Measurements from ENCODE around the gene MEF2C.
"Not testable (repeated sequence)": the region's sequence is repeated elsewhere in the genome, so short reads cannot be mapped to it uniquely, and the experiment has no call there.

MEF2C gene

GRCh38 chr5:88816195-88816594 is 66.8 kb downstream of the MEF2C start:
- intact Hi-C loops (cut with DNase I), result no loop called here
- no peak for DNase-seq

GRCh38 chr5:88815050-88815789 is 67.8 kb downstream of the MEF2C start:
- DNase-seq, result no peak
- intact Hi-C loops (cut with DNase I), result no loop called here

GRCh38 chr5:88813805-88814575 is 69.0 kb downstream of the MEF2C start:
- peak in 36 of 42 donors; percentile 7 to 68 (median 36) for DNase-seq
- intact Hi-C loops (cut with DNase I), result no loop called here

GRCh38 chr5:88813244-88813643 is 69.7 kb downstream of the MEF2C start:
- no peak for DNase-seq
- intact Hi-C loops (cut with DNase I), result no loop called here

DNA sequence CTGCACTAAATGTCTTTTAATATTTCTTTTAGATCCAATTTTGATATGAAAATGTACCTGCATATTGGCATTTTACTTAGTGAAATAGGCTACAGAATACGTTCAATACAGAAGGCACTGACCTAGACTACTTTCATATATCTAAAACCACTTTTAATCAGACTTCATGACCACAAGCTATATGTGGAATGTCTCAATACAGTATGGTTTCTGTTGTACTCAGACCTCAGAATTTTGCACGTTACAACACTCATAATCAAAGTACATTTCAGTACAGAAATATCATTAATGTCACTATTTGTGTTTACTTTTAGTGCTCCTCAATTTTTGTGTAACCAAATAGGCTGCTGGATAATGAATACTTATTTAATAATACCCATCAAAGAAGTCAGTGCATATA is 74.8 kb downstream of the MEF2C start:
- intact Hi-C loops (cut with DNase I), result no loop called here
- no peak for DNase-seq

GRCh38 chr5:88807327-88807726 is 75.7 kb downstream of the MEF2C start:
- intact Hi-C loops (cut with DNase I), result no loop called here
- DNase-seq, result no peak

DNA sequence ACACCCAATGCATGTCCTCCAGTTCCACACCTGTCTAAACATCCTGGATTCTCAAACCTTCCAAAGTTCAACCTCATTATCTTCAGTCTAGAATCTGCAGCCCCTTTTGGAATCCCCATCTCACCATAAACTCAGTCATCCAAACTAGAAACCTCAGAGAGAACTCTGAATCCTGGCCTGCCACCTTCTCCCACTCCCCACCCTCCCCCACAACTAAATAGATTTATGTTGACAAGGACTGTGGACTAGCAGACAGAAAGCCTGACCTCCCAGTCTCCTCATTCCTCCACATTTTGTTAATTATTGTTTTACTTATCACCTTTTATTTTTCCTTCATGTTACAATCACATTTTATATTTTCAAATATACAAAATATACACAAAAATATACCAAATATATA is 76.6 kb downstream of the MEF2C start:
- DNase-seq, result no peak
- intact Hi-C loops (cut with DNase I), result no loop called here

DNA sequence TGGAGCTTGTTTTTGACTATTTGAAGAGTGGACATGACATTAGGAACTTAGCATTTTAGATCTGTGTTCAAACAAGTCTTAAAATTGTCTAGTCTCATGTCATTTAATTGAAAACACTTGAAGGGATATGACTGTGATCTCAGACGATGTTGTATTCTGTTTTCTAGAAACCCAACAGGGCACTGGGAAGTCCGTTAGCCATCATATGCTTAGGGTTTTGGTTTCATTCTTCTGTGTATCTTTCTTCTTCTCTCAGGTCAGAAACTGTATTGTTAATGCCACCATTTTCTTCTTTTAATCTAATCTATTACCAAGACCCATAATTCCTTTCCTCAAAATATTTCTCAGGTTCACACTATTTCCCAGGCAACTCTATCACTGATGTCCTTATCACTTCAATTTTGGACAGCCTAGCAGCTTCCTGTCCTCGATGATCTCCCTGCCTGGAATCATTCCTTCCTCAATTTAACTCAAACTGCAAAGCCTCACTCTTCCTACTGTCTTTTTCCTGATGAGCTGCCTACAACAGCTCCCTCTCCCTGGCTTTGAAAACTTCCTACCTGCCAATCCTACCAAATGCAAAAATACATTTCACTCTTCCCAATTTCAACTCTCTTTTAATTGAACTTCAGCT is 77.7 kb downstream of the MEF2C start:
- no peak for DNase-seq
- intact Hi-C loops (cut with DNase I), result no loop called here

- intact Hi-C loops (cut with DNase I), result no loop called here
- no peak for DNase-seq
These were observed 78.5 kb downstream of the MEF2C start for GRCh38 chr5:88804444-88804843.

DNA sequence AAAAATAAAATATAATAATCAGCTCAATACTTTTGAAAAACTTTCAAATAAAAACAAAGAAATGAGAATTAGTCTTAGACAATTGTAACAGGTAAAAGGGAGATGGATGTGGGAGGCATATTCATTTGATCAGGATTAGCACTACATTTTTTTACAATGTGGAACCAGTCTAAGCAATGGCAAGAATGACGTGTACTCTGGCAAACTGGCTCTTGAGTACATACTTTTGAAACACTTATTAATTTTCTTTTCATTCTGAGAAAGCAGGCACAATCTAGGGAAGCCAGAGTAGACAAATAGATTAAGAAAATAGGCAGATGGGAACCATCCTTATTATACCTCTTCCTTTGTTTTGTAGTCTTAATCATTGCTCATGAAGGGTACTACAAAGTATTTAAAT is 79.7 kb downstream of the MEF2C start:
- intact Hi-C loops (cut with DNase I), result no loop called here
- no peak for DNase-seq

DNA sequence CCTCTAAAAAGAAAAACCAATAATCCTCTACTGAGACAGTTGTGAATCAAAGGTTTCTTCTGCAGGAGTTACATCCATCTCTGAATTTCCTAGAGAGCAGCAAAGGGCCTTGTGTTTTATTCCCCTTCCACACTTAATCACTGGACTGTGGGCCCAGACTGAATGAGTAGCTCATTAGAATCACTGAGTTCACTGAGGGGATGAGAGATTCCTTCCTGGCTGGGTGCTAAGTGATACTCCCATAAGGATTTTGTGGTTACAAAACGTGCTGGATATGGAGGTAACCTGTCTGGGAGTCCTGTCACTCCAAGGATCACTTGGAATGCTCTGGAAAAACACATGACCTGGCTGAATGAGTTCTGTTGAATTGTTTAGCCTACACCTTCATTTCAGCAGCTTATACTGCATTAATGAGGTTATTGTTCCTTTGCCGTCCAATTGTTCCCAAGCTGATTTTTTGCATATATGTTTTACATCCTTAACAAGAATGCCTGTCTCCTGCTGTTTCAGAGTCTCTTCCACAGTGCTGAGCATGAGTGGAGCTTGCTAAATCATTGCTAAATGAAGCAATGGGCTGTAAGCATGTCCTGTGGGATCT is 82.9 kb downstream of the MEF2C start:
- intact Hi-C loops (cut with DNase I), result no loop called here
- DNase-seq, result no peak

GRCh38 chr5:88798933-88799332 is 84.1 kb downstream of the MEF2C start:
- DNase-seq; intact Hi-C loops (cut with DNase I): not testable (repeated sequence)

DNA sequence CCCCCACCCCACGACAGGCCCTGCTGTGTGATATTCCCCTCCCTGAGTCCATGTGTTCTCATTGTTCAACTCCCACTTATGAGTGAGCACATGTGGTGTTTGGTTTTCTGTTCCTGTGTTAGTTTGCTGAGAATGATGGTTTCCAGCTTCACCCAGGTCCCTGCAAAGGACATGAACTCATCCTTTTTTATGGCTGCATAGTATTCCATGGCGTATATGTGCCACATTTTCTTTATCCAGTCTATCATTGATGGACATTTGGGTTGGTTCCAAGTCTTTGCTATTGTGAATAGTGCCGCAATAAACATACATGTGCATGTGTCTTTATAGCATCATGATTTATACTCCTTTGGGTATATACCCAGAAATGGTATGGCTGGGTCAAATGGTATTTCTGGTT is 89.2 kb downstream of the MEF2C start:
- intact Hi-C loops (cut with DNase I); DNase-seq: not testable (repeated sequence)

GRCh38 chr5:88792144-88792840 is 90.7 kb downstream of the MEF2C start:
- no peak for DNase-seq
- intact Hi-C loops (cut with DNase I), result no loop called here

DNA sequence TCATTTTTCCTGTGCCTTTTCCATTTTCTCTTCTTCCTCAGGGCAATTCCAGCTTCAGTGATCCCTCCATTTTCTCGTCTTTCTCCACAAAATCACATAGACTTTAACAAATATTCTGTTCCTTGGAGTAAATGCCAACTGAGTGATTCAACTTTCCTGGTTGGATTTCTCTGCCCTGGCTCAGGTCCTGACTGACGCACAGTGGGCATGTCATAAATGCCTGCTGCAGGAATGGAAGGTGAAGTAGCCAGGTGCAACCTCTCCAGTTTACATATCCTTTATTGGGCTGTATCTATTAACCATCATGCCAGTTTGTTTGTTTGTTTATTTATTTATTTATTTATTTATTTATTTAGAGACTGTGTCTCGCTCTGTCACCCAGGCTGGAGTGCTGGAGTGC is 95.1 kb downstream of the MEF2C start:
- intact Hi-C loops (cut with DNase I), result no loop called here
- no peak for DNase-seq

GRCh38 chr5:88786789-88787188 is 96.2 kb downstream of the MEF2C start:
- DNase-seq, result no peak

DNA sequence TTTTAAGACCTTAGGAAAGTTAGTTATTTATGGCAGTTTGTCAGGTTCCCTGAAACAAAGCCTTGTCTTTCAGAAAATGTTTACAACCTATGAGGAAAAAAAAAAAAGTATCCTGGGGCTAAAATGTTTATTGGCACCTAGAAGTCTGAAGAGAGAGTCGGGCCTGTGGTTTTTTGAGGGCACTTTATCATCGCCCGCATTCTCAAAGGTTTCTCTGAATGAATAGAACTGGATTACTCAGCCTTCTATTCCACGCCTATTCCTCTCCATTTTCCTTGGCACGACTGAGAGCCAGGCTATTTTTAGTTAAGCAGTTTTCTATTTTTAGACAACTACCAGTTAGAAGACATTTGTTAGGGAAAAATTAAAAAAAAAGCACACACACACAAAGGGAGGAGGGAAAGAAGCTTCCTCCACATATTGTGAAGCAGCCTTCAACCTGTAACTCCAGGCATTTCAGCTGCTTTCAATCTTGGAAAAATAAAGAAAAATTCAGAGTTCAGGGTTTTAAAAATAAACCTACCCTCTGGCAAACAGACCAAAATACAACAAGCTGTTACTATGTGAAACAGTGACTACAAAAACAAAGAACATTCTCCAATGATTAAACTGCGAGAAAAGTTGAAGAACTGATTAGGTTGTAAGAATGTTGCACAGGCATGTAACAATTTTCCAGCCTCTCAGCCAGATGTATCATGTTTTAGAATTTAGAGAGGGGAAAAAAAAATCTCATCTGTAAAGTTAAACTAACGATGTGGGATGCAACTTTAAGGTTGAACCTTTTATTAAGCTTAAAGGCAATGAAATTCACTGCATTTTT is 97.0 kb downstream of the MEF2C start:
- intact Hi-C loops (cut with DNase I), result no loop called here
- peak in 19 of 42 donors; percentile 11 to 73 (median 38) for DNase-seq

More at GRCh38 chr5:88786789-88787188, 96.2 kb downstream of the MEF2C start:
- intact Hi-C loops (cut with DNase I), result no loop called here

DNA sequence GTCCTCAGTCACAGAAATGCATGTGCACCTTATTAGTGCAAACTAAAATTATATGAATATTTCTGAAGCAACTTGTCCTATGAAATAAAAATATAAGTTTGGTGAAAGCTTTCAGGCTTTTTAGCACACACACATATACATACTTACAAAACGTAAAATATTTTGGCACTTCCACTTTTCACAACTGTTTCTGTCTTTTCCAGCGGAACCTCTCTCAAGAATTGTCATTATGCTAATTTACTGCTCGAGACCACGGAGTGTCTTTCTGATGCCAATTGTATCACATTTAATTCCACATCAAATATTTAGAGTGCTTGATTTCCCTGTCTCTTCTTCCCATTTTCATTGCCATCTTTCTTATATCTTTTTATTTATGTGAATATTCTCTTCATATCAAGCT is 100.4 kb downstream of the MEF2C start:
- no peak for DNase-seq
- intact Hi-C loops (cut with DNase I), result no loop called here
